ENCODE measurements around the gene UBFD1. TPM values are rescaled to one million over a fixed set of nuclear protein-coding genes. Genes with fewer than 3 reads are reported as not detected.
"Not testable (repeated sequence)": the region's sequence is repeated elsewhere in the genome, so short reads cannot be mapped to it uniquely, and the experiment has no call there.

The UBFD1 gene
- total RNA-seq, 1 experiment from 2014 or later: 103 TPM

DNA sequence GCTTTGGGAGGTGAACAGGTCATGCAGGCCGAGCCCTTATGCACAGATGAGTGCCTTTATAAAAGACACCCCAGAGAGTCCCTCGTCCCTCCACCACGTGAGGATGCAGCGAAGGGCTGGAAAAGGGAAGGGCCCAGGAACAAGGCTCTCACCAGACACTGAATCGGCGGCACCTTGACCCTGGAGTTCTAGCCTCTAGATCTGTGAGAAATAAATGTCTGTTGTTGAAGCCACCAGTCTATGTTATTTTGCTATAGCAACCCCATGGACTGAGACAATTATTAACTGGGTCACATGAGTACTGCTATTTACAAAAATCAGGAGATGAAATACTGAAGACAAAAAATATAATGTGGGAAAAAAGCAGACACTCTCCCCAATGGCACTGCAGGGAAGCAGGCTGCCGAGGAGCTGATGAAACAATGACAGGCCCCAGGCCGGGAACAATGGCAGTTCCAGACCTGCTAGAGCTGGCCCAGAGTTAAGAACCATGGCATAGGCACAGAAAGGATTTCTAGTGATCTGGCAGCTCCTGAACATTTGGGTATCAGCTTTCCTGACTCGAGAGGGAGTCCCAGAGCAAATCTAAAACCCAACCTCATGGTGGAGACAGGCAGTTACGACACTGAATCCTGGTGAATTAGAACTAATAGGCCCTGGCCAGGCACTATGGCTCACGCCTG is 29.4 kb upstream of the UBFD1 start:
- no peak for DNase-seq (ENCODE audit: low spot score)

DNA sequence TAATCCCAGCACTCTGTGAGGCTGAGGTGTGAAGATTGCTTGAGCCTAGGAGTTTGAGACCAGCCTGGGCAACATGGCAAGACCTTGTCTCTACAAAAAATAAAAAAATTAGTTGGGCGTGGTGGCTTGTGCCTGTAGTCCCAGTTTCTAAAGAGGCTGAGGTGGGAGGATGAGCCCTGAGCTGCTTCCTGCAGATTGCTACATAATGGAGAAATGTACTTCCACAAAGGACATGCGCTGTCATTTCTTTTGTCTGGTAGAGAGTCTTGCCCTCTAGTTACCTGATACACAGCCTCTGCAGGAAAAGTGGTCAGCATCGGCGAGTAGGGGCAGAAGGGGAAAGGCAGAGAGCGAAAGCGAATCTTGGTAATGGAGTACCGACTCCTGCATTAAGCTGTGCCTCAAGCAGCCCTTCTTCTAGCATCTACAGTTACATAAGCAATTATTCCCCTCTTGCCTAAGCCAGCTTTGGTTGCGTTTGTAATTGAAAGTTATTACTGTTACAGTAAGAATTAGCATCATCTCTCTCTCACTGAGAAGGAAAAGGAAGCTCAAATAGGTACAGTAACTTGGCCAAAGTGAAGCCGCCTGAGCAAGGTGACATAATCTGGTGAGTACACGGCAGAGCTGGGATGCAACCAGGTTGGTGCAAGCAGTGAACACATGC is 28.8 kb upstream of the UBFD1 start:
- no peak for DNase-seq (ENCODE audit: low spot score)

DNA sequence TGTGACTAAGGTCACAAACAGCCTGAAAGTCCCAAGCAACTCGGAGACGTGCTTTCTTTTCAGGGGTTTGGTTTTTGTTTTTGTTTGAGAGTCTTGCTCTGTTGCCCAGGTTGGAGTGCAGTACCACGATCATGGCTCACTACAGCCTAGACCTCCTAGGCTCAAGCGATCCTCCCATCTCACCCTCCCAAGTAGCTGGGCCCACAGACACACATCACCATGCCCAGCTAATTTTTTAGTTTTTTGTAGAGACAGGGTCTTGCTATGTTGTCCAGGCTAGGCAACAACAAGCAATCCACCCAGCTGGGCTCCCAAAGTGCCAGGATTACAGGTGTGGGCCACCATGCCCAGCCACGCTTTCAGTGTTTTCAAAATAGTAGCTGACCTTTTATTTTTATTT is 27.5 kb upstream of the UBFD1 start:
- no peak for DNase-seq (ENCODE audit: low spot score)

DNA sequence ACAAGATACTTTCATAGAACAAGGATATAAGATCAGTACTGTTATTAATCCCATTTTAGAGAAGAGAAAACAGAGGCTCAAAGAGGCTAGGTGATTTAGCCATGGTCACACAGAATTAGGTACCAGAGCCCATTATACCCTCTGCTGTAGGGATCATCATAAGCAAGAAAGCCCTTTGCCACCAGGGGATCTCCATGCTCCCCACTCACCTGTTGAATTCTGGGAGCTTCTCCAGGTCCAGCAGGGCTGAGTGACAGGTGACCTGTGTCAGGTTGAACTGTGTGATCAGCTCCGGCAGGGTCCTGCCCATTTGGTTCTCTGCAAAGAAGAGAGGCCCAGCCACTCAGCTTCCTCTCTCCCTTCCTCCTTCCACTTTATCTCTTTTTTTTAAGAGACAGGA is 25.1 kb upstream of the UBFD1 start:
- no peak for DNase-seq (ENCODE audit: low spot score)

DNA sequence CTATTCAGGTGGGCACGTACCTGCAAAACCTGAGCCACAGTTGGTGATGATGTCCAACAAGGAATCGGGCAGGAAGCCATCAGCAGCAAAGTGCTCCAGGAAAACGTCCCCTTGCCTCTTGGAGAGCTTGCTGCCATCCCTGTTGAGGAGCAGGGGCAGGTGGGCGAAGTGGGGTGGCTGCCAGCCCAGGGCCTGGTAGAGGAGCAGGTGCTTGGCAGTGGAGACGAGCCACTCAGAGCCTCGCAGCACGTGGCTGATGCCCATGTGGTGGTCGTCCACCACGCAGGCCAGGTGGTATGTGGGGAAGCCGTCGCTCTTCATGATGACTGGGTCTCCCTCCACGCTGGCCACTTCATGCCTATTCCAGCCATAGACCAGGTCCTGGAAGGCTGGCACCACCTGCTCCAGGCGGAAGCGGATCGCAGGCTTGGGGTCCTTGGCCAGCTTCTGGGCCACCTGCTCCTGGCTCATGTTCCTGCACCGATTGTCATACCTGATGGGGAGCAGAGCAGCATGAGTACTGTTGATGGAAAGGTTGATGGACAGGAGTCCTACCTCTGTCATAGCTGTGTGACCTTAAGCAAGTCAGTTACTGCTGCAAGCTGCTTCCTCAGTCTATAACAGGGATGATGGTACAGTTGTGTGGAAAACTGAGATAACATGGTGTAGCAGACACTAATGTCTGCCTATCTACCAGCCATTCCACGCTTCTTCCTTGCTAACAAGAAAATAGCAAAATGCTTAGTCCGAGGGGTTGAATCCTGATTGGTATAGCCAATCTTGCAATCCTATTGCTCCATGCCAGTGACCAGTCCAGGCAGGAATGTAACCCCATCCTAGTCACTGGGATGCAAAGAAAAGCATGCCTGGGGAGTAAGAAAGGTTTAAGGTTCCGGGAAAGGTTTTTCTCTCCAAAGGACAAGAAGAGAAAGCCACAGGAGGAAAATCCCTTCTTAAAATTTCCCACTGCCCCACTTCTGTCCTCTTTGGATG is 22.4 kb upstream of the UBFD1 start:
- DNase-seq (ENCODE audit: low spot score): no peak

DNA sequence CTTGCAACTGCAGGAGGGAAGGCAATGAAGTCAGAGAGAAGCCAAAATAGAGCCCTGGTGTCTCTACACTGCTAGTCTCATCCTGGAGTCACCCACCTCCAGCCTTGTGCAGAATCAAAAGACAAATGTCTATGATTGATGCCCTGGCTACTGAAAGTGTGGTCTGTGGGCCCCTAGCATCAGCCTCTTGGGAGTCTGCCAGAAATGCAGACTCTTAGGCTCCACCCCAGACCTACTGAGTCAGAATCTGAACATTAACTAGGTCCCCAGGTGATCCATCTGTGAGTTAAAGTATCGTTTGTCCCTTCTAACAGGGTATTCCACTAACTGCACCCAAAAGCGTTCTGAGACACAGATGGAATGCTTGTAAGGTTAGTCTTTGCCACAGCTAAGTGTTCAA is 21.6 kb upstream of the UBFD1 start:
- no peak for DNase-seq (ENCODE audit: low spot score)

DNA sequence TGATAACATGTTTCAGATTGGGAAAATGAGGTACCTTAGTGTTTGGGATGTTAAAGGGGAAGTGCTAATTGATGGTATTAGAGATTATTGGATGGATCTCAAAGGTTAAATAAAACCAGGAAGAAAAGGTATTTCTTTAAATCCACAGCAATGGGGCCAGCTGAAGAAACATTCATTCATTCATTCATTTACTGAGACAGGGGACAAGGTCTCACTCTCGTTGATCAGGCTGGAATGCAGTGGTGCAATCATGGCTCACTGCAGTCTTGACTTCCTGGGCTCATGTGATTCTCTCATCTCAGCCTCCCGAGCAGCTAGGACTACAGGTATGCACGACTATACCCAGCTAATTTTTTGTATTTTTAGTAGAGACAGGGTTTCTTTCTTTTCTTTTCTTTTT is 20.1 kb upstream of the UBFD1 start:
- DNase-seq (ENCODE audit: low spot score): no peak

DNA sequence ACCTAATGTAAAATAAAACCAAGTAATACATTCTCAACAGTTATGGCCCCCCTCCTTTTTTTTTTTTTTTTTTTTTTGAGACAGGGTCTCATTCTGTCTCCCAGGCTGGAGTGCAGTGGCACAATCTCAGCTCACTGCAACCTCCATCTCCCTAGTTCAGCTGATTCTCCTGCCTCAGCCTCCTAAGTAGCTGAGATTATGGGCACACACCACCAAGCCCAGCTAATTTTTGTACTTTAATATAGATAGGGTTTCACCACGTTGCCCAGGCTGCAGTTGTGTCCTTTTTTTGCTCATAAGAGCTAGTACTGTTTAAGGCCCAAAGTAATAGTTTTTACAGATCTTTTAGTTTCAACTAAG is 18.6 kb upstream of the UBFD1 start:
- DNase-seq (ENCODE audit: low spot score): no peak

DNA sequence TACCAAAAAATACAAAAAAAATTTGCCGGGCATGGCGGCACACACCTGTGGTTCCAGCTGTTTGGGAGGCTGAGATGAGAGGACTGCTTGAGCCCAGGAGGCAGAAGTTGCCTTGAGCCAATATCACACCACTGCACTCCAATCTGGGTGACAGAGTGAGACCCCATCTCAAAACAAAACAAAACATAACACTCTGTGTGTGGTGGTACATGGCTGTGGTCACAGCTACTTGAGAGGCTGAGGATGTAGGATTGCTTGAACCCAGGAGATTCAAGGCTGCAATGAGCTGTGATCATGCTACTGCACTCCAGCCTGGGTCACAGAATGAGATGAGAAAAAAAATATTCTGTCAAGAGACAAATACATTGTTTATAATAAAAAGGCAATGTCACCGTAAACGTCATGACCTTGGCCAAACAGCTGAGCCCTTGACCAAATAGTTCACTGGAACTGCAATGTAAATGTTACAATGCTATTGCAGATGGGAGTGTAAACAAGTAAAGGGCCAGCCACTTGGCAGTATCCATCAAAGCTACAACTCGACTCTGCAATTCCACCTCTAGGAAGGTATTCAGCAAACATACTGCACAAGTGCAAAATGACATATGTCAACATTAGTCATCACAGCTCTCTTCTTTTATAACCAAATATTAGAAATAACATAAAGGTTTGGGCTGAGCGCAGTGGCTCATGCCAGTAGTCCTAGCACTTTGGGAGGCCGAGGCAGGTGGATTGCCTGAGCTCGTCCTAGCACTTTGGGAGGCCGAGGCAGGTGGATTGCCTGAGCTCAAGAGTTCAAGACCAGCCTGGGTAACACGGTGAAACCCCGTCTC is 17.3 kb upstream of the UBFD1 start:
- DNase-seq (ENCODE audit: low spot score): no peak

DNA sequence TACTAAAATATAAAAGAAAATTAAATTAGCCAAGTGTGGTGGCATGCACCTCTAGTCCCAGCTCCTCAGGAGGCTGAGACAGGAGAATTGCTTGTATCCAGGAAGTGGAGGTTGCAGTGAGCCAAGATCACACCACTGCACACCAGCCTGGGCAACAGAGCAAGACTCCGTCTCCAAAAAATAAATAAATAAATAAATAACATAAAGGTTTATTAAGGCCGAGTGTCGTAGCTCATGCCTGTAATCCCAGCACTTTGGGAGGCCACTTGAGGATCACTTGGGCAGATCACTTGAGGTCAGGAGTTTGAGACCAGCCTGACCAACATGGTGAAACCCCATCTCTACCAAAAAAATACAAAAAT is 16.7 kb upstream of the UBFD1 start:
- DNase-seq (ENCODE audit: low spot score): not testable (repeated sequence)

DNA sequence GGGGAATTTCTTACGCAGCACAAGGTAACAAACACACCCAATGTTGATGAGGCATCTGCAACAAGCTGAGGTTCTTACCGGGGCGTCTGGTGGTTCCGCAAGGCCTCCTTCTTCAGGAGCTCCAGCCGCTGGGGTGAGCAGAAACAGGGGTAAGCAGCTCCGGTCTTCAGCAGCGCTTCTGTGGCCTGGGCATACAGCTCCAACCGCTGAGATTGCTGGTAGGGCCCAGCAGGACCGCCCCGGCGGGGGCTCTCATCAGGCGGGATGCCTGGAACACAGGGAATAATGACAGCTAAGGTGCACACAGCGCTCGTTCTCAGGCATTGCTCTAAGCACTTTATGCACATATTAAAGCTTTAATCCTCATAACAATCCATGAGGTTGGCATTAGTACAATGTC is 13.1 kb upstream of the UBFD1 start:
- no peak for DNase-seq (ENCODE audit: low spot score)

DNA sequence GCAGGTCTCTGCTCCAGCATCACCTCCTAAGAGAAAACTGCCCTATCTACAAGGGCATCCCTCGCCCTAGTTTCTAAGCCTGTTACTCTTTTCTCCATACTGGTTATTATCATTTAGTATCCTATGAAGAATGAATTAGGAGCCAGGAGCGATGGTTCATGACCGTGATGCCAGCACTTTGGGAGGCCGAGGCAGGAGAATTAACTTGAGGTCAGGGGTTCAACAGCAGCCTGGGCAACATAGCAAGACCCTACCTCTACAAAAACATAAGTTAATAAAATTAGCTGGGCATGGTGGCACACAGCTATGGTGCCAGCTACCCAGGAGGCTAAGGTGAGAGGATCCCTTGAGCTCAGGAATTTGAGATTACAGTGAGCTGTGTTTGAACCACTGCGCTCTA is 7.6 kb upstream of the UBFD1 start:
- DNase-seq (ENCODE audit: low spot score): no peak

DNA sequence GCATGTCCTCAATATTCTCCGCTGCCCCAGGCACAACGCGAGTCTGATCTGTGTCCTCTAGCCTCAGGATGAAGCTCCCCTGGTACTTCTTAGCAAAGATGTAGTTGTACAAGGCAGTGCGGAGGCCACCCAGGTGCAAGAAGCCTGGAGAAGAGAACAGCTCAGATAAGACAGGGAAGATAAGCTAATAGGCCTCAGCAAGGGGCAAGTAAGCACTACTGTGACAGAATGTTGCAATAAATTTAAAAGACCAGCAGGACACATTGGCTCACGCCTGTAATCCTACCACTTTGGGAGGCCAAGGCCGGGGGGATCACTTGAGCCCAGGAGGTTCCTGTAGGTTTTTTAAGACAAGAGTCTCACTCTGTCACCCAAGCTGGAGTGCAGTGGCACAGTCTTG is 5.4 kb upstream of the UBFD1 start:
- DNase-seq (ENCODE audit: low spot score): no peak

DNA sequence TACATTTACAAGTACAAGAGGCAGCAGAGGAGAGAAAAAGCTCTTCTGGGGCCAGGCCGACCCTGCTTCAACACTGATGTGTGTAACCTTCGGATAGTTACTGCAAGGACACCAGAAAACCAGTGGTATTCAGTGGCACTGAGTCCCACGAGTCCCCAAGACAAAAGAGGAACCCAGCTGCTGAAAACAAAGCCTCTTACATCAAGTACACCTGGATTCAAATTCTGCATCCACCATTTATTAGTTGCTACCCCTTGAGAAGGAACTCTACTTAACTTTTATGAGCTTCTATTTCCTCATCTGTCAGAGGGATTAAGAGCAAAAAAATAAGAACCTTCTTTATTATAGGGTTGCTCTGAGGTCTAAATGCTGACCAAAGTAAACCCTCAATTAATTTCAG is 3.0 kb upstream of the UBFD1 start:
- DNase-seq (ENCODE audit: low spot score): no peak

DNA sequence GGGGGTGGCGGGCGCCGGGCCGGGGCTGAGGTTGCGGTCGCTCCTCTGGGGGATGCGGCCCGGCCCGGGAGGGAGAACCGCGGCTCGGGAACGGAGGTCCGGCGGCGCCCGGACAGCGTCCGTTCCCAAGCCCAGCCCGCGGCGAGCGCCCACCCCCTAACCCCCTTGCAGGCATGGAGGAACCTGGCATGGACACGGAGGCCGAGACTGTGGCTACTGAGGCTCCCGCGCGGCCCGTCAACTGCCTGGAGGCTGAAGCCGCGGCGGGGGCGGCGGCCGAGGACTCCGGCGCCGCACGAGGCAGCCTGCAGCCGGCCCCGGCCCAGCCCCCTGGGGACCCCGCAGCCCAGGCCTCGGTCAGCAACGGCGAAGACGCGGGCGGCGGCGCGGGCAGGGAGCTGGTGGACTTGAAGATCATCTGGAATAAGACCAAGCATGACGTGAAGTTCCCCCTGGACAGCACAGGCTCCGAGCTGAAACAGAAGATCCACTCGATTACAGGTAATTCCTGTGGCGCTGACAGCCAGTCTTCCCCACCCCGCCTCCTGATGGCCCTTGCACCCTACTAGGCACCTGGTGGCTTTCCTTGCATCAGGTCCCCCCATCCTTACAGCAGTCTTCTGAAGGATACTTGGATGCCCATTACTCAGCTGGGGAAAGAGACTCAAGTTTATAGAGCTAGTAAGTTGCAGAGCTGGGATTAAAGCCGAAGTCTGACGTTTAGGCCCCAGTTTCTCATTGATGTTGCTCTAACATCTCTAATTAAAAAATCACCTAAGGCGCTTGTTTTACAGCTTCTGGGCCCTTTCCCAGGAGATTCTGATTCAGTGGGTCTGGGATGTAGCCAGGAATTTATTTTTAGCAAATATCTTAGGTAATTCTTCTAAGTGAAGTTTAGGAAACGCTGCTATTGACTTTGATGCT is 514 bp downstream of the UBFD1 start:
- no peak for DNase-seq (ENCODE audit: low spot score)

DNA sequence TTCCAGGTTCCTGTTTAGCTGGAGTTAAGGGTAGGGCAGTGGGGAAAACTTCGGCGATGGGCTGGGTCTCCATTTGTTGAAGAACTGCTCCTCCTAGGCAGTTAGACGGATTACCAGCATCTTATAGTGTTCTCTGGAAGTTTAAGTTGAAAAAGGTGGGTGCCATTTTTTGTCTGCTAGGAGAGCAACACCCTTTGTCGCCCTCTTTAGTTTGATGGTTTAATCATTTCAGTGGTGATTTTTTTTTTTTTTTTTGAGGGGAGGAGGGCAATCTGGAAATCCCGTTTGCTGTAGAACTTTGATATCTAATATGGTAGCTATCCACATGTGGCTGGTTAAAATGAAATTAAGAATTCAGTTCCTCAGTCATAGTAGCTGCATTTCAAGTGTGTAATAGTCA is 4.1 kb downstream of the UBFD1 start:
- DNase-seq (ENCODE audit: low spot score): no peak

DNA sequence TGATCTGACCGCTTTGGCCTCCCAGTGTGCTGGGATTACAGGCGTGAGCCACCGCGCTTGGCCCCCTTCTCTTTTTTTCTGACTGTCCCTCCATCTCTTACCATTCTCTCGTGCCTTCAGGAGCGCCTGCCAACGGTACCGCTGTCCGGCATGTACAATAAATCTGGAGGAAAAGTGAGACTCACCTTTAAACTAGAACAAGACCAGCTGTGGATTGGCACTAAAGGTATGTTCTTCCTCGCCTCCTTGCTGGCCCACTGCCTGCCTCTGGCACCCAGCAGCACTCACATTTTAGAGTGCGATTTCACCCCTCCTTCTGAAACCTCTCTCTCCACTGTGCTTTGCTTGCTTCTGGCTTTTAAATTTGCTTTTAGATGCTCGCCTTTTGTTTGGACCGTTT is 5.0 kb downstream of the UBFD1 start:
- no peak for DNase-seq (ENCODE audit: low spot score)

DNA sequence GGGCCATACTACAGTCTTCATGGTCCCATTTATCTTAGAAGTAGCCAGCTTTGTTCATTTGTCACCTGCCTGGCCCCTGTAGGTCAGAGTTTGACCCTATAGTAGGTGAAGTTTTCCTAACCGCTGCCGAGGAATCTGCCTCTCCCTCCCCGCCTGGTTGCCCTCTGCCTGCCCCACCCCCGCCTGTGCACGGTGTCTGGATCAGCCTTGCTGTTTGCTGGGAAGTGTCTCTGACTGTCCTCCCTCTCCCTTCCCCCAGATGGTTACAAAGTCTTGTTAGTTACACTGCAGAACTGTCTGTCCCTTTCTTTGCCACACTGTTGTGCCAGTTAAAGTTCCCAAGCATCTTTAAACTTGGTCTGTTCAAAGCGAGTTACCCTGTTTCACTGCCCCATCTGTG is 5.7 kb downstream of the UBFD1 start:
- DNase-seq (ENCODE audit: low spot score): no peak

DNA sequence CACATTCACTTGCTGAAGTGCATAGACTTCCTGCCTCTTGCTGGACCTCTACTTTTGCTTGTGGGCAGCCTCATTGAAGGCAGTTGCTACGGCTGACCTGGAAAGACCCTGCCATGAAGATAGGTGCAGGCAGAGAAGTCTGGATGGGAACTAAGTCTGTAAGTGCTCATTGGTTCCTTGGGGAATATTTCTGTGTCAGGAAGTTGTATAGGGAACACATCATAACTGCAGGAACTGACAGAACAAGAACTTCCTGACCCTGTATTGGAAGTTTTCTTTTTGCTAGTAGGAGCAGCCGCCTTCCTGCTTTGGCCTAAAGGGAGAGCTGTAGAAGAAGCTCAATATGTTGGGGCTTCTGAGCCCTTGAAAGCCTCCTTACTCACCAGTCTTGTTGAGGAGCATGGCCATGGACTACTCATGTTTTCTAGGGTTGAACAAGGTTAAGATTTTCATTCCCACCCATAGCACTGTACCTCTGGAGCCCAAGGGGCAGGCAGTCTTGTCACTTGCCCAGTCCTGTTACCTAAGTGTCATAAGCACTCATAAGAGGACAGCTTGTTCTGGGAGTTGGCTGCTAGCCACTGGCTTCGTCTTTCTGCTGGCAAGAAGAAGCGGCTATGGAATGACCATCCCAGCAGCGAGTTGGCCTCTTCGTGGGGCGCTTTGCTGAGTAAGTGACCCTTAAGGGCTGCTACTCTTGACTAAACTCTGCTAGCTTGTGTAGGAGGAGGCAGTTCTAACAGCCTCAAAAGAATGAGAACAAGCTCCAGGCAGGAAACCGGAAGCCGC is 7.2 kb downstream of the UBFD1 start:
- no peak for DNase-seq (ENCODE audit: low spot score)

DNA sequence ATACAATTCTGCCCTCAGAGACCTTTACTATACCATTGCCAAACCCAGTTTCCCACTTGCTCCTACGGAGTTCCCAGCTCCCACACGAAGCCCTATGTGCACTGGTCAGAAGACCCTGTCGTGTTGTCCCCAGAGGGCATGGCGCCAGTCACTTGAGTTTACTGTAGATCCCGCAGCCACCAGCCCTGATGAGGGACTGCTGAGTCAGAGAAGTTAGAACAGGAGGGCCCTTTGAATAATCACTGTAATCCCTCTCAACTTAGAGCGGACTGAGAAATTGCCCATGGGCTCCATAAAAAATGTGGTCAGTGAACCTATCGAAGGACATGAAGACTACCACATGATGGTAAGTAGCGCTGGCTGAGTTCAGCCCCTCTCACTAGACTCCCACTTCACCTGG is 9.2 kb downstream of the UBFD1 start:
- DNase-seq (ENCODE audit: low spot score): no peak
